NK-92 treated with Interleukin-12 subunit alpha and Interleukin-12 subunit beta, amount 100 ng/mL, for 24 hours (cell line): Measurements from ENCODE around the gene NLRP9.
A peak's percentile ranks its signal among the peaks of the same experiment; 100 is the strongest.

Experiments used
- DNase-seq: peaks from one replicate; lab custom pipeline; 2025; lab: John Stamatoyannopoulos, UW

The NLRP9 gene

DNA sequence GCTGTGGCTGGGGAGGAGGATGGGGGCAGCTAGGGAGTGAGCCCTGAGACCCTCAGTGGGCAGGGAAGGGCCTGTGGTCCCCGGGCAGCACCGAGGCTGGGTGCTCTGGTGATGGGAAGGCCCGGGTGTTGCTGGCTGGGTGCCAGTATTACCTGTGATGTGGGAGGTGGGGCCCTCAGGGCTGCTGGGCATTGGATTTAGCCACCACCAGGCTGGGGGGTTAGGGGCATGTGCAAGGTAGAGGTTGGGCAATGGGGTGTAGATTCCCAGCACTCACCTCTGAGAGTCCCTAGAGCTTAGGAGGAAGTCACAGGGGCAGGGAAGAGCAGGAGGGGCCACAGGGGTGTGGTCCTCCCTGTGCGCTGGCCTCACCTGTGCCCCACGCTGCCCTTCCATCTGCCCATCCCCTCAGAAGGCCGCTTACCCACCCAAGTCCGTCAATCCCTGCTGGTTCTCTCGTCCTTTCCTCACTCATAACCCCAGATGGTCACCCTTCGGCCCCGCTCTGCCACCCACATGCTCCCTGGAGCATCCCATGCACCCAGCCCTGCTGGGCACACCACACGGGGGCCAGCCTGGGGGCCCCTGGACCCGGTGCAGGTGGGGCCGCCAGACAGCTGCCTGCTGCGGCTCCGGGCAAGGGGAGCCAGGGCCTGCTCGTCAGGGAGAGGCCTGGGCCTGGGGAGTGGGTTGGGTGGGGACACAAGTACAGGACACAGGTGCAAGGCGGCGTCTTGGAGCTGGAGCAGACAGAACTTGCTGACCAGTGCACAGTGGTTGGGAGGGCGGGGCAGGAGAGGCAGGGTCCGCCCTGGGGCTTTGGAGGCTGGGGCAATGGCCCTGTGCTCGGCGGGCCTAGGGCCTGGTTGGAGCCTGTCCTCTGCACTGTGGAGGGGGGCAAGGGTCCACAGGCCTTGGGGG, 50.7 kb downstream of the NLRP9 start:
- no peak for DNase-seq

- no peak for DNase-seq
These were observed 51.7 kb downstream of the NLRP9 start for GRCh38 chr19:55686311-55687050.

- DNase-seq: no peak
These were observed 52.4 kb downstream of the NLRP9 start for GRCh38 chr19:55685776-55686175.

DNA sequence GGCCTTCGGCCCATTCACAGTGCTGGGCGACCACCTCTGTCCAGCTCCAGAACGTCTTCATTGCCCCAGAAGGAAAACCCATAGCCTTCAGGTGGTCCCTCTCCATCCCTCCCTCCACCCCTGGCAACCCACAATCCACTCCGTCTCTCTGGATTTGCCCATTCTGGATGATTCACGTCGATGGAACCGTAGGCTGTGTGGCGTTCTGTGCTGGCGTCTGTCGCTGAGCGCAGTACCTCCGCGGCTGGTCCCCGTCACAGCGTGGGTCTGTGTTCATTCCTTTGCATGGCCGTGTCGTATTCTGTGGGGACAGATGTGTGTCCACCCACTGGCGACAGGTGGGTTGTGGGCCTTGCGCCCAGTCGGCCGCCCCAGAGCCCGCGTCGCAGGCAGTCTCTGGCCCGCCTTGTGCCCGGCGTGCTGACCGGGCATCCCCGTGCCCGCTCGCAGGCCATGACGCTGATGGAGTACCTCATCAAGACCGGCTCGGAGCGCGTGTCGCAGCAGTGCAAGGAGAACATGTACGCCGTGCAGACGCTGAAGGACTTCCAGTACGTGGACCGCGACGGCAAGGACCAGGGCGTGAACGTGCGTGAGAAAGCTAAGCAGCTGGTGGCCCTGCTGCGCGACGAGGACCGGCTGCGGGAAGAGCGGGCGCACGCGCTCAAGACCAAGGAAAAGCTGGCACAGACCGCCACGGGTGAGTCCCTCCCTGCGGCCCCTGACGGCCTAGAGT, 53.1 kb downstream of the NLRP9 start:
- DNase-seq: no peak

GRCh38 chr19:55683449-55684261, 54.5 kb downstream of the NLRP9 start:
- no peak for DNase-seq

DNA sequence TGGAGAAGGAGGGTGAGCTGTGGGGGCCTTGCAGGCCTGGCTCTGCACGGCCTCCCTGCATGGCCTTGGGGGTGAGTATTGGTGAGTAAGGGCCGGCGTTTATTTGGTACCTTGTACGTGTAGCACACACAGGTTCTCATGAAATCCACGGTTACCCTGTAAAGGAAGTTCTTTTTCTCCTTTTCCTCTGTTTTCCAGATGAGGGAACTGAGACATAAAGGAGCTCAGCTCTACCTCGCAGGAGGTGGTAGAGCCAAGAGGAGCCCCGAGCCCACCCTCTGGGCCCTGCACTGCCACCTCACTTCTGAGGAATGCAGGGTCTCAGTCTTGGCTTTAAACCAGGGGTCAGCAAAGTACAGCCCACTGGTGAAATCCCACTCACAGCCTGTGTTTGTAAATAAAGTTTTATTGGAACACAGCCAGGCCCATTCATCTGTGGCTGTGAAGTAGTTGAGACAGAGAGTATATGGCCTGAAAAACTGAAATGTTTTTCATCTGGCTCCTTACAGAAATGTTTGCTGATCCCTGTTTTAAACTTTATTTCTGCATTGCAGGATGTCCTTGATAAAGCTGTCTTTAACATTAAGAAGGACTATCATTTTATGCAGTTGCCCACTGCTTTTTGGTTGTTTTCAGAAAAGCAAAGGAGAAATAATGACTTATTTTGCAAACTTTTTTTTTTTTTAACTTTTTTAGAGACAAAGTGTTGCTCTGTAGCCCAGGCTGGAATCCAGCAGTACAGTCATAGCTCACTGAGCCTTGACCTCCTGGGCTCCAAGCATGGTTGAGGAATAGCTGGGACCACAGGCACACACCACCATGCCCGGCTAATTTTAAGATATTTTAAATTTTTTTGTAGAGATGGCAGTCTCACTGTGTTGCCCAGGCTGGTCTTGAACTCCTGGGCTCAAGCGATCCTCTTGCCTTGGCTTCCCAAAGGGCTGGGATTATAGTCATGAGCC, 56.8 kb downstream of the NLRP9 start:
- DNase-seq: no peak

- DNase-seq: no peak
These were observed 57.7 kb downstream of the NLRP9 start for GRCh38 chr19:55680339-55681130.

DNA sequence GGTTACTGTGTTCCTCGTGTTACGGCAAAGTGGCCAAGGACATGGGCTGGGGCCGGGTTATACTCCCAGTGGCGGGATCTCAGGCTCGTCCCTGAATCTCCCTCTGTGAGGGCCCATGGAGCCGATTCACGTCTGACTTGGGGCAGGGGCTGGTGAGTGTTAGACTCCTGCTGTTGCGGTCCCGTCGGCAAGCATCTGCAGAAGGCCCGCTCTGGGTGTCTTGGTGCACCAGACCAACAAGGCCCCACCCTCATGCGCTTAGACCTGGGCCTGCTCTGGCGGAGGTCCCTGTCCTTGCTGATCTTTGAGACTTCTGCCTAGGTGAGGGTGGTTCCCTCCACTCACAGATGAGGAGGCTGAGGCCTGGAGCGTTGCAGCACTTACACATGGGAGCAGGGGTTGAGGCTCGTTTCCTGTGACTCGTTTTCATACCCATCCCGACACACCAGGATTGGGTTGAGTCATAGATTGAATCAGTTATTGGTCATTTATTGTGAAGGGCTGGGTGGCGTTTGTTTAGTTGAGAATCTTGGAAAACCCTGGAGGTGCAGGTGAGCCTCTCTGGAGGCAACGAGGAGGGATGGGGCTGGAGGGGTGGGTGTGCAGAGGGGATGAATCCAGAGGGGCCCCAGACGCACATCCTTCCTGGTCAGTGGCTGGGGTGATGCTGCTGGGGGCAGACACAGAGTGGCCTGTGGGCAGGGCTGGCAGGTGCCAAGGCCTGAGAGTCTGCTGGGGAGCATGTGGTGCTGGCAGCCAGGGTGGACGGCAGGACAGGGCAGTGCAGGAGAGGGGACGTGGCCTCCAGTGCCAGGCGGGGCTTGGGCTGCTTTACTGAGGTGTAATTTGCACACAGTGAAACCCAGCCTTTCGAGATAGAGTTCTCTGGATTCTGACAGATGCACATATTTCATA, 58.6 kb downstream of the NLRP9 start:
- no peak for DNase-seq

DNA sequence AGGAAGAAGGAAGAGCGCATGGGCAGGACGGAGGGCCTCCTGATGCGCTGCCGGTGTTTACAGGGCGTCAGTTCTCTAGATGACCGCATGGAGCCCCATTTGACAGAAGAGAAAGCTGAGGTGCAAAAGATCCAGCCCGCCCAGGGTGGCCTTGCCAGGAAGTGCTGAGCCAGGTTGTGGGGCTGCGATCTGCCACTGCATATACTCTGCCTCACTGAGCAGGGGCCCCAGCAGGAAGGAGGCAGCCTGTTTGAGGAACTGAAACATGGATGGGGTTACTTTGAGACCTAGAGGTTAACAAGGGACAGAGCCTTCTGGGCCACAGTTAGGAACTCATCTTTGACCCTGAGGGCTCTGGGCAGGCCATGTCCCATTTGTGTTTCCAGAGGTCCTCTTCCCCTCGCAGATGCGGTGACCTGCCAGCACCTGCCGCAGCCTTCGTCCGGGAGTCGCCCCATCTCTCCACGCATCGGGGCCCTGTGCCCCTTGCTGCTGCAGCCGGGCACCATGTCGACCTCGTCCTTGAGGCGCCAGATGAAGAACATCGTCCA, 60.0 kb downstream of the NLRP9 start:
- DNase-seq: no peak

GRCh38 chr19:55677572-55678028, 60.6 kb downstream of the NLRP9 start:
- DNase-seq: no peak

GRCh38 chr19:55676889-55677505, 61.2 kb downstream of the NLRP9 start:
- DNase-seq: no peak

DNA sequence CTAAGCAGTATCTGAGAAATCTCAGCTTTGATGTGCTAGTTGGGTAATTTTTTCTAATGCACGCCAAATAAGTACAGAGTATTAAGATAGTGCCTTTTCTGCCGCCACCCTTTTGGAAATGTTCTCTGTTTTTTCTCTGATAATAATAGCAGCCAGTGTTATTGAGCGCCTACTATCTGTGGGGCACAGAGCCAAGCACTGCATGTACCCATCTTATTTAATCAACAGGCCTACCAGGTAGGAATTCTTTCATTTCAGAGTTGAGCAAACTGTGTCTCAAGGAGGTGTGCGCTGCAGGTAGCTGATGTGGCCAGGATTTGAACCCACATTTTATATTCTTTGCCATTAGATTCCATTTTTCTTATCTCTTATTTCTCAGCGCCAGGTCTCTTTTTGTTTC, 61.8 kb downstream of the NLRP9 start:
- DNase-seq: no peak

DNA sequence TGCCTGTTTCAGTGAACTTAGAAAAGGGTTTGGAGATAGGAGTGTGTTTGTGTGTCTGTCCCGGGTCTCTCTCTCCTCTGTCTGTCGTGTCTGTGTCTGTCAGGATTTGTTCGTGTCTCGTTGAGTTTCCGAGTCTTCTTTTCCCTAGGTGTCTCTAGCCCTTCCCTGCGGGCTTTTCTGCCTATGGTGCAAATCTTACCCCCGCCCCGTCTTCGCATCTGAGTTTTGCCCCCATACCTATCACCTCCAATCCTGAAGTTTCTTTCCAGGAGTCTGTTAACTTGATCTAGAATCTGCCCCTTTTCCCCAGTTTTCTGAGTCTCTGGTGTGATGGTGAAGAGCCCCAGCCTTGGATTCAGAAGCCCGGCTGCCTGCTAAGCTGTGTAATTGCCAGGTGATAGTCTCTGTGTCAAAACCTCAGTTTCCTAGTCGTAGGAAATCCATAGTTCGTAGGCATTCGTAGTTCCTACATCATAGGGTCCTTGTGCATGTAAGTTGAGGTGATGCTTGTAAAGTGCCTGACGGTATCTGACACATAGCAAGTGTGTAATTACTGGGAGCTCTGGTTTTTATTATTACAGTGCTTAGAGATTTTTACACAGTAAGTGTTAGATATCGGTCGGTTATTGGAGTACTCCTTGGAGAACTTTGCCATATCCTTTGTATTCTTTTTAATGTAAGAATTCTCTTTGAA, 62.4 kb downstream of the NLRP9 start:
- DNase-seq: no peak

DNA sequence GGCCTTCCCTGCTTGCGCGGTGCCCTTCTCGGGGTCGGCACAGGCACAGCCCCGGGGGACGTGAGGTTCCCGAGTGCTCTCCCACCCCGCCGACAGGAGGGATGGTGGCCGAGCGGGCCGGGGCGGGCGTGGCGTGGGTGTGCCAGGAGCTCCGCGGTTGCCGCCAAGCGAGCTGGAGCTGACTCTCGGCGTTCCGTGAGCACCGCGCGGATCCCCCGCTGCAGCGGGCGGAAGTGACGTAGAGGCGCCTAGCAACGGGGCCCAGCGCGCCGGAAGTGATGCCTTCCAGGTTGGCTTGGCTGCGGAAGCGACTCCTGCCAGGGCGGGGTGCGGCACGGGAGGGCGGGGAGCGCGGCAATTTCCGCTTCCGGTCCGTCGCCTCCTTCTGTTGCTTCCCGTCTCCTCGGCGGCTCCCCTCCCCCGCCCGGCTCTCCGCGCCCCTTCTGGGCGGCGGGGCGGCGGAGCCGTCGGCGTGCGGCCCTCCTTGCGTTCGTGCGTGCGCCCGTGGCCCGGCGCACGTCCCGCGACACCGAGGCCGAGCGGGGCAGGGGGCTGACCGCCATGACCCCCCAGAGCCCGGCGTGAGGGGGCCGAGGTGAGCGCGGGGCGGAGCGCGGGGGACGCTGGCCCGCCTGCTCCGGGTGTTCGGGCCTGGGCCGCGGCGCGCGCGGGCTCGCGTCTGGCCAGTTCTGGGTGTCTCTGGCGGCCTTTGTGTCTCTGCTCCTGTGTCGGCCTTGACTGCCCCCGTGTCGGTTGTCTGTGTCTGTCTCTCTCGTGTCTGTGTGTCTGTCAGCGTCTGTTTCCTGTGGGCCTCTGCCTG, 63.2 kb downstream of the NLRP9 start, which contains the start of gene EPN1:
Gene EPN1, plus strand, starts transcription at position 386 of the 820 bp plus-strand sequence. CDS start 3,402 bp downstream, outside the sequence.
- peak; percentile 93 for DNase-seq

- no peak for DNase-seq
These were observed 63.8 kb downstream of the NLRP9 start for GRCh38 chr19:55674459-55674840.

DNA sequence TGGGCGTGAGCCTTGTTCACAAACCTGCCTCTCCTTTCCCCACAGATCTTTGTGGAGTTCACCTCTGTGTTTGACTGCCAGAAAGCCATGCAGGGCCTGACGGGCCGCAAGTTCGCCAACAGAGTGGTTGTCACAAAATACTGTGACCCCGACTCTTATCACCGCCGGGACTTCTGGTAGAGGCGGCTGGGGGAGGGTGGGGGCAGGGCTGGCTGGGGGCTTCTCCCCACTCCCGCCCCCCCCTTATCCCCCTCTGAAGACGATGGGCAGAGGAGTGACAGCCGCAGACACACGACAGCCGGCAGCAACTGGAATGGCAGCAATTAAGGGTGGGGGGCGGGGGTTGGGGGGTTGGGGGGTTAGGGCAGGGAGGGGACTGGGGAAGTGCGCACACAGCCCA, 64.3 kb downstream of the NLRP9 start:
- DNase-seq: no peak
